ENCODE data around the gene SNX30. TPM values are rescaled to one million over a fixed set of nuclear protein-coding genes. Genes with fewer than 3 reads are reported as not detected.

Gene SNX30
- total RNA-seq, 1 donor: 20.4 TPM

DNA sequence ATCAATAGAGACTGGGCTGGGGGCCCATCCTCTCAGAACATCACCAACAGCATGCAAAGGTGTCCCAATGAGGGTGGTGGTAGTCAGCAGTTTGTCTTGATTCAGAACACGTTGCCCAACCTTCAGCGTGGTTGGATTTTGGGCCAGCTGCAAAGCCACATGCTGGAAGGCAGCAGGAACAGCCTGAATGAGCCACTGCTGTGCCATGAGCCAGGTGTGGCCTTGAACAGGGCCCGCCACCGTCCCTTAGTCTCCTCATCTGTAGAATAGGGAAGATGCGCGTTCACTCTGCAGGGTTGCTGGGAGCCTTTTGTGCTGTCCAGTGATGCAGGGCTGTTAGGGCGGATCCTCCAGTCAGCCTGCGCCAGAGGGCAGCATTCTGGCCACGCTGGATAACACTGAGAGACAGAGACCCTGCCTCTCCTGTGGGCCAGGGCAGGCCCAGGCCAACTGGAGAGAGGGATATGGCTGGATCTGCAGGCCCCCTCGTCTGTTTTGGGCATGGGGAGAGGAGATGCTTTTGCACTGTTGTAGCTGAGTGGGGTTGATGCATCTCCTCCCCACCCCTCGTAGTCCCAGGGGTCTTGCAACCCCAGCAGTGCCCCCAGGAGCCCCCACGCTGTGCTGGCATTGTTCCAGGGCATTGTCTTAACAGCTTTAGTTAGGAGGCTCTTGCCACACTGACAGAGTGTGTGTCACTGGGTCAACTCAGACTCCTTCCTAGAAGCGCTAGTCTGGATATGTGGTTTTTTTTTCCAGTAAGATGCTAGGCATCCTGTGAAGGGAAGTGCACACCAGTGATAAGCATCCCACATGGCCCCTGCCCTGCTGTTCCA, 98.0 kb downstream of the SNX30 start:
- Histone ChIP-seq H3K9me3 (ENCODE audit: low read depth, low read length) (no peaks in the 10 kb centered on the region), H3K27me3 (ENCODE audit: insufficient read depth, low read length) (no peaks in the 10 kb centered on the region), H3K4me1 (ENCODE audit: insufficient read depth, low read length) (peaks cover 44% of the 10 kb centered on the region), H3K4me3 (ENCODE audit: low read length) (no peak overlapping the region)

GRCh38 chr9:112849363-112849922, 98.9 kb downstream of the SNX30 start:
- H3K27me3 ChIP-seq (ENCODE audit: insufficient read depth, low read length): no peaks in the 10 kb centered on the region
- peaks cover 43% of the 10 kb centered on the region for H3K4me1 ChIP-seq (ENCODE audit: insufficient read depth, low read length)
- H3K9me3 ChIP-seq (ENCODE audit: low read depth, low read length): no peaks in the 10 kb centered on the region
- H3K4me3 ChIP-seq (ENCODE audit: low read length): no peak overlapping the region

- Histone ChIP-seq H3K4me1 (ENCODE audit: insufficient read depth, low read length) (peaks cover 44% of the 10 kb centered on the region), H3K9me3 (ENCODE audit: low read depth, low read length) (no peaks in the 10 kb centered on the region), H3K27me3 (ENCODE audit: insufficient read depth, low read length) (no peaks in the 10 kb centered on the region), H3K4me3 (ENCODE audit: low read length) (no peak overlapping the region)
Measured at GRCh38 chr9:112850840-112851239, 100.3 kb downstream of the SNX30 start.

DNA sequence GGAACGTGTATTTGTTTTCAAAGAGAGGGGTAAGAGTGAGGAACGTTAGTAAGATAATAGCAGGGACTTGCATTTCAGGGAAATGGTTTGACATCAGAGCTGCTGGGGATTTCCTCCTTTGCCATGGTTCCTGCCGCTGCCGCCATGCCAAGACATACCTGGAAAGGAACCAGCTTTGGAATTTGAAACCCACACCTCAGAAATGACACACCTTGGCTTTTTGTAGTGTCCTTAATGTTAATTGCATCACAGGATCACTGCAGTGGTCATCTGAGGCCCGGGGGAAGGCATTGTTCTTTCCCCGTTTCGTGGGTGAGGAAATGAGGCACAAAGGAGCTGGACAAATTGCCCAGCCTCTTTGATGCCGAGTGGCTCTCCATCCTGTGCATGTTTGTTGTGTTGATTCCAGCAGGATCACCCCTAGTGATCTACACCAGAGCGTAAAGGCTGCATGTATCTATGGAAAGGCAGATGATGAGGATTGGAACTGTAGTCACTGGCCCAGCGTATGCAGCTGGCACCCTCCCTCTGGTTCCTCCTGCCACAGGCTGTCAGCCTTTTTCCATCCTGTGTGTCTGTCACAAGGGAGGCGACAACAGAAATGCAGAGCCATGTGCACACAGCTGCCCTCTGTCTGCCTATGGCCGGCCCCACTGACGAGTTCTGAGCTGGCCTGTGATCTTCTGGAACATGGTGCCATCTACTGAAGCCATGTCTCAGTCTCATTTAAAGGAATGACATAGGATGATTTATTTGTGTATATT, 102.4 kb downstream of the SNX30 start:
- no peaks in the 10 kb centered on the region for H3K27me3 ChIP-seq (ENCODE audit: insufficient read depth, low read length)
- H3K9me3 ChIP-seq (ENCODE audit: low read depth, low read length): no peaks in the 10 kb centered on the region
- H3K4me3 ChIP-seq (ENCODE audit: low read length): no peak overlapping the region
- peaks cover 56% of the 10 kb centered on the region for H3K4me1 ChIP-seq (ENCODE audit: insufficient read depth, low read length)

DNA sequence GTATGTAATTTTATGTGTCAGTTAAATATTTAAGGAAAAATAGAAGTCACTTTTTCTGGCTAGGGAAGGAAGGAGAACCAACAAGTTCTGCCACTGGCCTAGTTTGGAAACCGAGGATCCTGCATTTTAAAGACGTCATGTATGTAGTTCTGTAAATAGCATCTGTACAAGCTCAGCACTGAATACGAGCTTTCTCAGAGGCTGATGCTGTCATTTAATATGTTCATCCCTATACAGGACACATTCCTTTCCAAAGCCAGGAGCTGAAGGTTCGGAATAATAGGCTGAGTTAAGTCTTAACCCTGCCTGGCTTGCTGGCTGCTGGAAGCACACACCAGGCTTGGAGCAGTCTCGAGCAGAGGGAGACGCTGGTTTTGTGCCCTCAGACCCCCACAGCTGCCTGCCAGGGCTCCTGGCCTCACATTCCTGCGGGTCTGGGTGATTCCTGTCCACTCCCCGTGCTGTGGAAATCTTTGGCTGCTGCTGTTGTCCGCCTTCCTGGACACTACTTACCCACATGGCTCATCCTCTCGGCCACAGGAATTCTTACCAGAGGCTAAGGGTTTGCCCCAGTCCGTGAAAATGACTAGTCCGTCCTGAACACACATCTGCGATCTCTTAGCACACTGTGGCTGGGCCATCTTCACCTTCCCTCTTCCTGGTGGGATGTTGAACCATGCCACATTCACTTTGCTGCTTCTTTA, 103.5 kb downstream of the SNX30 start:
- Histone ChIP-seq H3K4me1 (ENCODE audit: insufficient read depth, low read length) (peaks cover 56% of the 10 kb centered on the region), H3K4me3 (ENCODE audit: low read length) (no peak overlapping the region), H3K9me3 (ENCODE audit: low read depth, low read length) (no peaks in the 10 kb centered on the region), H3K27me3 (ENCODE audit: insufficient read depth, low read length) (no peaks in the 10 kb centered on the region)

- Histone ChIP-seq H3K27me3 (ENCODE audit: insufficient read depth, low read length) (no peaks in the 10 kb centered on the region), H3K4me1 (ENCODE audit: insufficient read depth, low read length) (peaks cover 56% of the 10 kb centered on the region), H3K4me3 (ENCODE audit: low read length) (no peak overlapping the region), H3K9me3 (ENCODE audit: low read depth, low read length) (no peaks in the 10 kb centered on the region)
Measured at GRCh38 chr9:112854657-112855056, 104.1 kb downstream of the SNX30 start.

DNA sequence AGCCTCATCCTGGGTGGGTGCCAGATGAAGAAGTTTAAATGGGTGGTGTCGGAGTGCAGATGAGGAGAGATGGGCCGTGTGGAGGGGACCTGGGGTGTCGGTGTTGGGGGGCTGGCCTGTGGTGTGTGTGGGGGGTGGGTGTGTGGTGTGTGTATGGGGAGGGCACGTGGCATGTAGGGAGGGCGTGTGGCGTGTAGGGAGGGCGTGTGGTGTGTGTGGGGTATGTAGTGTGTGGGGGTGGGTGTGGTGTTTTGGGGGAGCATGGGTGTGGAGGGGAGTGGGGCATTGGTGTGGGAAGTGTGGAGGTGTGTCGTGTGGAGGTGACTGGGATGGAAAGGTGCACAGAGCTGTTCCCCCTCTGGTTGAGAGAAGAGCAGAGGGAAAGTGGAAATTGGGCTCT, 105.6 kb downstream of the SNX30 start:
- Histone ChIP-seq H3K27me3 (ENCODE audit: insufficient read depth, low read length) (no peaks in the 10 kb centered on the region), H3K9me3 (ENCODE audit: low read depth, low read length) (no peaks in the 10 kb centered on the region), H3K4me1 (ENCODE audit: insufficient read depth, low read length) (peaks cover 64% of the 10 kb centered on the region), H3K4me3 (ENCODE audit: low read length) (no peak overlapping the region)

GRCh38 chr9:112856843-112857242, 106.3 kb downstream of the SNX30 start:
- Histone ChIP-seq H3K4me1 (ENCODE audit: insufficient read depth, low read length) (peaks cover 70% of the 10 kb centered on the region), H3K27me3 (ENCODE audit: insufficient read depth, low read length) (no peaks in the 10 kb centered on the region), H3K9me3 (ENCODE audit: low read depth, low read length) (no peaks in the 10 kb centered on the region), H3K4me3 (ENCODE audit: low read length) (no peak overlapping the region)

GRCh38 chr9:112858005-112858404, 107.4 kb downstream of the SNX30 start:
- peaks cover 78% of the 10 kb centered on the region for H3K4me1 ChIP-seq (ENCODE audit: insufficient read depth, low read length)

DNA sequence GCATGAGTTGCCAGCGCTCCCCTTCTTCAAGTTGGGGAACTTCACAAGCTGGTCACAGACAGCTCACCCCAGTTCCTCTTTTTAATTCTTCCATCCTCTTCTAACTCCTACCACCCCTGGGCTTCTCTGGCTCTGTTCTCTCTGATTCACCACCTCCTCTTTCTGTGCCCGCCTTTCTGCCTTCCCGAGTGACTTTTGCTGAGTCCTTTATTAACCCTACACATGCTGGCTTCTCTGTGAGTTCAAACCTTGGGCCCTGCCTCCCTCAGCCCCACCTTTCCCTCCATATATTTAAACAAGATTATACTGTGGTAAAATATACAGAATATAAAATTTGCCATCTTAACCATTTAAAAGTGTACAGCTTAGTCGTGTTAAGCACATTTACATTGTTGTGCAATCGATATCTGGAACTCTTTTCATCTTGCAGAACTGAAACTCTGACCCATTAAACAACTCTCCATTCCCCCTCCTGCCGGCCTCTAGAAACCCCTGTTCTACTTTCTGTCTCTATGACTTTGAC, 108.1 kb downstream of the SNX30 start:
- H3K27me3 ChIP-seq (ENCODE audit: insufficient read depth, low read length): no peaks in the 10 kb centered on the region
- H3K4me3 ChIP-seq (ENCODE audit: low read length): no peak overlapping the region
- H3K9me3 ChIP-seq (ENCODE audit: low read depth, low read length): no peaks in the 10 kb centered on the region
- peaks cover 85% of the 10 kb centered on the region for H3K4me1 ChIP-seq (ENCODE audit: insufficient read depth, low read length)

More at GRCh38 chr9:112858005-112858404, 107.4 kb downstream of the SNX30 start:
- Histone ChIP-seq H3K9me3 (ENCODE audit: low read depth, low read length) (no peaks in the 10 kb centered on the region), H3K4me3 (ENCODE audit: low read length) (no peak overlapping the region), H3K27me3 (ENCODE audit: insufficient read depth, low read length) (no peaks in the 10 kb centered on the region)

- Histone ChIP-seq H3K4me3 (ENCODE audit: low read length) (no peak overlapping the region), H3K4me1 (ENCODE audit: insufficient read depth, low read length) (peaks cover 93% of the 10 kb centered on the region), H3K9me3 (ENCODE audit: low read depth, low read length) (no peaks in the 10 kb centered on the region), H3K27me3 (ENCODE audit: insufficient read depth, low read length) (no peaks in the 10 kb centered on the region)
Measured at GRCh38 chr9:112860451-112860850, 109.9 kb downstream of the SNX30 start.

- H3K4me3 ChIP-seq (ENCODE audit: low read length): no peak overlapping the region
- H3K4me1 ChIP-seq (ENCODE audit: insufficient read depth, low read length): peaks cover 94% of the 10 kb centered on the region
- H3K27me3 ChIP-seq (ENCODE audit: insufficient read depth, low read length): no peaks in the 10 kb centered on the region
- no peaks in the 10 kb centered on the region for H3K9me3 ChIP-seq (ENCODE audit: low read depth, low read length)
Measured at GRCh38 chr9:112861155-112861554, 110.6 kb downstream of the SNX30 start.

- Histone ChIP-seq H3K9me3 (ENCODE audit: low read depth, low read length) (no peaks in the 10 kb centered on the region), H3K27me3 (ENCODE audit: insufficient read depth, low read length) (no peaks in the 10 kb centered on the region), H3K4me1 (ENCODE audit: insufficient read depth, low read length) (peaks cover 98% of the 10 kb centered on the region), H3K4me3 (ENCODE audit: low read length) (no peak overlapping the region)
Measured at GRCh38 chr9:112861638-112862555, 111.3 kb downstream of the SNX30 start.

- Histone ChIP-seq H3K9me3 (ENCODE audit: low read depth, low read length) (no peaks in the 10 kb centered on the region), H3K4me3 (ENCODE audit: low read length) (no peak overlapping the region), H3K4me1 (ENCODE audit: insufficient read depth, low read length) (peaks cover 93% of the 10 kb centered on the region), H3K27me3 (ENCODE audit: insufficient read depth, low read length) (no peaks in the 10 kb centered on the region)
Measured at GRCh38 chr9:112863214-112863613, 112.7 kb downstream of the SNX30 start.
